ENCODE data around the gene FAM110D. TPM values are rescaled to one million over a fixed set of nuclear protein-coding genes. Genes with fewer than 3 reads are reported as not detected.

FAM110D gene
- total RNA-seq, 2 experiments from 2014 or later, result not detected

DNA sequence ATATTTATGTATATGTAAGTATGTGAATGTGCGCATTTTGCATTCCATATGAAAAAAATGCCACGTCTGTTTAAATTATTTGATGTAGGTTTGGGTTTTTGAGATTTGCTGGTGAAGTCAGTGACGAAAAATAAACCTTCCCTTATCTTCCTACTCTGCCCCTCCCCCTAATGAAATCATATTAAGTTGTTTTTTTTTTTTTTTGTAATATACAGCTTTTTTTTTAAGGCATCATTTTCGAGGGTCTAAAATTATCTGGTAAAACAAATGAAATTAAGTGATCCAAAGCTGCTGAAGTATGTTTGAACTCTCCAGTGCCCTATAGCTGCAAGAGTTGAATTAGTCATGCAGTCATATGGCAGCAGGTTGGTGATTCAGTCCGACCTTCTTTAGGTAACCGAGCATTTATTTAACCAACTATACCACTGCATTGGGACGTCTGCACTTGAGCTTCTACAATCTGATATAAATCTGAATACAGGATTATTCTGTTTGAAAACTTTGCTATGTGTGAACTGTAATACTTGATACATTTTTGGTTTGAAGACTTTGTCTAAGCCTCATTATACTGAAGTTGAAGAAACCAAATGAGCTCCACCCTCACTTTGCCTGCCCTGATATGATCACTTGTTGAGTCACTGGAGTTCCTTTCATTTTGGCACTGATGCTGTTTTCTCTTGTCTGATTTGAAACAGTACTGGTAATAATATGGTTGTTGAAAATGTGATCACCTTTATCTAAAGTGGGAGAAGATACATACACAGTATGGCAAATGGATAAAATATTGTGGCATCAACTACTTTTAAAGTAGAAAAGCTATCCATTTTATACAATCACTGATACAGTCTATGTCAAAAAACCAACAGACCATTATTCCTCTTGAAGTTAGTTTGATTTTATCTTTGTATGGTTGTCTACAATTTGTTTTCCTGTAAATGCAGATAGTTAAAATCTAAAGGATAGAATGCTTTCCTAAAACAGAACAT, 35.6 kb upstream of the FAM110D start:
- Mint-ChIP-seq H3K27me3 (ENCODE audit: low read depth) (no peaks in the 10 kb centered on the region), H3K9me3 (ENCODE audit: insufficient read depth) (no peaks in the 10 kb centered on the region), H3K4me3 (peak overlapping the region; percentile 1), H3K27ac (peak overlapping the region; percentile 63), H3K4me1 (ENCODE audit: low read depth) (peaks cover 77% of the 10 kb centered on the region), H3K36me3 (ENCODE audit: low read depth) (peaks cover 53% of the 10 kb centered on the region)
- DNase-seq (peak; percentile 34), ATAC-seq (no peak)
- ChIA-PET CTCF (interaction anchor here (1.0 to 17.1 kb wide), 10 partner anchors 9 to 228 kb away, joined by 3 to 317 read pairs (median 4); partner anchors contain the start of gene PDIK1L), POLR2A (interaction anchor here (0.7 to 8.0 kb wide), 3 partner anchors 12 to 22 kb away, joined by 3 to 93 read pairs (median 3); partner anchors contain the start of gene PDIK1L)

DNA sequence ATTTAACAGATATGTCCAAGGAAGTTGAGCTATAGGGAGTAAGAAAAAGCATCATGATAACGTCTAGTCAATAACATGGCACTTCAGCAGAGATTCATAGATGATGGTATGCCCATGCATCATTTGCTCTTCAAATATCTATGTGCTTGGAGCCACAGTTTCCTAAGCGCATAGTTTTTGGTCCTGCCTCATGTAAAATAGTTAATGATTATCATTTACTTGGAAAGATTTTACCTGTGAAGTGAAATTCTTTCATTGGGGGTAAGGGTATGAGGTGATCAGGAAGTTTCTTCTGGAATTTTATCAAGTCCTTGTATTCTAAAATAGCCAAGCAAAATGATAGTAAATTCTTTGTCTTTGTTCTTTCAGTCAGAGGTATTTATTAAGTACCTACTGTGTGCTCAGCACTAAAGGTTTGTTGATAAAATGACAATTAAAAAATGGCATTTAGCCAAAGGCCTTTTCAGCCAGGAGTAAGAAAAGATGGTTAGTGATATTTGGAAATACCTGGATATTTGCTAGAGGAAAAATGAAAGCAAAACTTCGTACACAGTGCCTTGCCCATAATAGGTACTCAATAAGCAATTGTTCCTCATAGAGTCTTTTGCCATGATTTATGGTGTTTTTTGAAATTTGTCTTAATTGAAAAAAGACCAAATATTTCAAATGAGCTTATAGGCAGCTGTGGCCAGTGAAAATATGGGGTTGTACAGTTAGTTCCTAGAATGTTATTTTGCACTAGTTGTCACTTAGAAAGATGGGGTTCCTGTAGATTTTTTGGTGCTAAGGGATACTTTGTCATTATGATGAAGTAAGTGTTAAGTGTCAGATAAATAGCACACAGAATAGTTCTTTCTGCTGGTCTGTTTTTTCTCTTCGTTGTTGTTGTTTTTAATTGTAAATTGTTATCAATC, 34.2 kb upstream of the FAM110D start:
- POLR2A ChIA-PET, result interaction anchor here (1.1 to 8.0 kb wide), 2 partner anchors 13 to 21 kb away, joined by 3 to 93 read pairs; partner anchors contain the start of gene PDIK1L
- peaks cover 43% of the 10 kb centered on the region for H3K36me3 Mint-ChIP-seq (ENCODE audit: low read depth)

DNA sequence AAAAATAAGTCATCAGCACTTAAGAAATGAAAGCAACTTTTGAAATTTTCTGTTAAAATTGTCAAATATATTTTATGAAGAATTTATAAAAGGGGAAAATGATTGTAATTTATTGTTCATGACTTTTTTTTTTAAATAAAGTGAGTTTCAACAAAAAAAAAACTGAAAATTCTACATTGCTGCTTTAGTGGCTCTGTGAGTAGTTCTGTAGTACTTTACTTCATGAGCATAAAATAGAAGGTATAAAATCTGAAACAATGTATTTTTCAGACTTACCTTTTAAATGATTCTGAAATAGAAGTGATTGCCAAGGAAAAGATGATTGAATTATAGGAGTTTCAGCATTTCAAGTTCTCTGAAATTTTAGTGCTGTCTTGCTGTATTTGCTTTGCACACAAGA, 33.5 kb upstream of the FAM110D start:
- ATAC-seq (no peak), DNase-seq (no peak)
- H3K4me3 Mint-ChIP-seq, result peak overlapping the region; percentile 76
- H3K27me3 Mint-ChIP-seq (ENCODE audit: low read depth), result no peaks in the 10 kb centered on the region
- H3K36me3 Mint-ChIP-seq (ENCODE audit: low read depth), result peaks cover 36% of the 10 kb centered on the region
- H3K27ac Mint-ChIP-seq, result peak overlapping the region; percentile 94
- ChIA-PET CTCF (interaction anchor here (0.8 to 17.1 kb wide), 8 partner anchors 12 to 233 kb away, joined by 3 to 317 read pairs (median 7); partner anchors contain the start of genes C1orf232, CEP85, PDIK1L and ZNF593), POLR2A (interaction anchor here (1.4 to 8.0 kb wide), 5 partner anchors 10 to 220 kb away, joined by 5 to 93 read pairs (median 12); partner anchors contain the start of genes PDIK1L and STMN1)
- H3K4me1 Mint-ChIP-seq (ENCODE audit: low read depth), result peaks cover 60% of the 10 kb centered on the region
- H3K9me3 Mint-ChIP-seq (ENCODE audit: insufficient read depth), result no peaks in the 10 kb centered on the region

More for the DNA sequence above, 34.2 kb upstream of the FAM110D start:
- no peak for DNase-seq
- Mint-ChIP-seq H3K9me3 (ENCODE audit: insufficient read depth) (no peaks in the 10 kb centered on the region), H3K27ac (peak overlapping the region; percentile 33), H3K4me1 (ENCODE audit: low read depth) (peaks cover 67% of the 10 kb centered on the region), H3K4me3 (peak overlapping the region; percentile 9), H3K27me3 (ENCODE audit: low read depth) (no peaks in the 10 kb centered on the region)
- ATAC-seq, result no peak
- CTCF ChIA-PET, result interaction anchor here (1.0 to 17.1 kb wide), 4 partner anchors 8 to 229 kb away, joined by 3 to 317 read pairs (median 39); partner anchors contain the start of gene PDIK1L

DNA sequence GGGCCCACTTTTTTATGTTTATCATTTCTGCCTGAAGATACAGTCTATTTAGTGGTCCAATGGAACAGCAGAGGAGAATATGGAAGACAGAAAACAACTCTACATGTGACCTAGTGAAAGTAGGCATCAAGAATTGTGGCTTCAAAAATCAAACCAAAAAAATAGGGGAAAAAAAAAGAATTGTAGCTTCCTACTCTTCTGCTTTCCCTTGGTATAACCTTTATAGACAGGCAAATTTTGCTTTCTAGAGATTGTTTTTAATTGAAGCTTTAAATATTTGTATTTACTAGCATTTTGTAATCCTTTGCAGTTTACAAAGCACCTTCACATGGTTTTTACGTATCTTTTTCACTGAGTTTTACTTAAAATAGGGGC, 32.9 kb upstream of the FAM110D start:
- peaks cover 35% of the 10 kb centered on the region for H3K36me3 Mint-ChIP-seq (ENCODE audit: low read depth)
- DNase-seq (no peak), ATAC-seq (no peak)
- H3K27me3 Mint-ChIP-seq (ENCODE audit: low read depth), result no peaks in the 10 kb centered on the region
- no peaks in the 10 kb centered on the region for H3K9me3 Mint-ChIP-seq (ENCODE audit: insufficient read depth)
- H3K4me3 Mint-ChIP-seq, result peak overlapping the region; percentile 76
- CTCF ChIA-PET, result interaction anchor here (0.8 to 17.1 kb wide), 11 partner anchors 13 to 233 kb away, joined by 3 to 317 read pairs (median 5); partner anchors contain the start of genes C1orf232, CEP85, PDIK1L and ZNF593
- peak overlapping the region; percentile 94 for H3K27ac Mint-ChIP-seq
- POLR2A ChIA-PET, result interaction anchor here (1.4 to 8.0 kb wide), 7 partner anchors 11 to 220 kb away, joined by 4 to 93 read pairs (median 12); partner anchors contain the start of genes PDIK1L and STMN1
- peaks cover 64% of the 10 kb centered on the region for H3K4me1 Mint-ChIP-seq (ENCODE audit: low read depth)

DNA sequence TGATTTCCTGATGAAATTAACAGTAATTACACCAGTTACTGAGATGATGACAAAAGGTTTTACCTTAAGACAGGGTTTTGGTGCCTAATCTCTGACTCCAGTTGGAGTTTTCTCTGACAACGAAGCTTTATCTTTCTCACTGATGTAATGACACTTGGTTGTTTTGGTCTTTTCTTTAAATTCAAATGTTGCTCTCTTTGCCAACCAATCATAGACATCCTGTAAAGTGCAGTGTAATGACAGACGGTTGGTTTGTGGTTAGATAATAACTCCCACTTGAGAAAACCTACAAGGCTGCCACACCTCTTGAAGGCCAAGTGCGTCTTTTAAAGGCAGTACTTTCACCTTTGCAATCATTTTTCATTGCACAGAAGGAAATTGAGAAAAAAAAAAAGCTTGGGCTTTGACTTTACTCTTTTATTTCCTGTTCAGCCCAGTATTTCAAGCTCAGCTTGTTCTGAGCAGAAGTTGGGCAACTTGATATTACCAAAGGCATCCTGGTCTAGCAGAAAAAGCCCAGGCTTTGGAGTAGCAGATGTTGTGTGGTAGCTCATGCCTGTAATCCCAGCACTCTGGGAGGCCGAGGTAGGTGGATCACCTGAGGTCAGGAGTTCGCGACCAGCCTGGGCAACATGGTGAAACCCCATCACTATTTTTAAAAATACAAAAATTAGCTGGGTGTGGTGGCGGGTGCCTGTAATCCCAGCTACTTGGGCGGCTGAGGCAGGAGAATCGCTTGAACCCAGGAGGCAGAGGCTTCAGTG, 32.4 kb upstream of the FAM110D start:
- POLR2A ChIA-PET, result interaction anchor here (0.6 to 8.0 kb wide), 11 partner anchors 11 to 252 kb away, joined by 3 to 93 read pairs (median 9); partner anchors contain the start of genes PDIK1L and STMN1
- peak; percentile 83 for DNase-seq
- Mint-ChIP-seq H3K27ac (peak overlapping the region; percentile 94), H3K9me3 (ENCODE audit: insufficient read depth) (no peaks in the 10 kb centered on the region), H3K27me3 (ENCODE audit: low read depth) (no peaks in the 10 kb centered on the region), H3K4me3 (peak overlapping the region; percentile 76), H3K36me3 (ENCODE audit: low read depth) (peaks cover 35% of the 10 kb centered on the region), H3K4me1 (ENCODE audit: low read depth) (peaks cover 66% of the 10 kb centered on the region)
- CTCF ChIA-PET, result interaction anchor here (0.7 to 17.1 kb wide), 16 partner anchors 13 to 232 kb away, joined by 3 to 317 read pairs (median 4); partner anchors contain the start of genes C1orf232, CEP85, PDIK1L and ZNF593
- ATAC-seq, result peak; percentile 98

DNA sequence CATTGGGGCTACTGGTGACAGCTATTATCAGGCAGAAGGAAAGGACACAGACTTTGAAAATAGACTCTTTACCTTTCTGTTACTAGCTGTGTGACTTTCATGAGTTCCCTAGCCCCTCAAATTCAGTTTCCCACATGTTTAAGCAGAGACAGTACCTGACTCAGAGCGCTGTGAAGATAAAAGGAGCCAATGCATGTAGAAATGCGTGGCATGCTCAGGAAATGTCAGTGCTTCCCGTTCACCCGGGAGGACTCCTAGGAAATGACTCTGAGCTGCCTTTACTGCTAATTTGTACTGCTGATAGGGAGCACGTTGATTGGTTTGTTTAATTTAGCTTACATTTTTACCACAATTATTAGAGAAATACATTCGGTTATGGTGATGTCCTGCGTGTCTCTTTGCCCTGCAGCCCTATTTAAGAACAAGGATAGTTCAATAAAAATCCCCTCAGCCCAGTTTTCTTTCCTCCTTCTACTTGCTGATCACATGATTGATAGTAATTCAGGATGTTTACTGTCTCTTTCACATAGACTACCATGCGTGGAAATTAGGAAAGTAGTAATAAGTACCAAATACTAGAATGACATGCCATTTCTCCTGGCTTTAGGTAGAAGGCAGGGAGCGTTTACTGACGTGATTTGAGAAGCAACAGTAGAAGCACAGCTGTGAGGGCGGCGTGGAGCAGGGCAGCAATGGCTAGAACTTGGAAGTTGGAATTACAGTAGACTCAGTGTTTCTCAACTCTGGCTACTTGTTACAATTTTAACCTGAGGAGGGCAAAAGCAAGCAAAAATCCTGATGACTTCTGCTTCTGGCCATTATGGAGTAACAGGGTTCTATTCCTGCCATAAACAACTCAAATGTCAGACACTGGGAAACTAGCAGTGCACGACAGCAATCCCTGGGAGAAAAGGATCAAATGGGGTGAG, 31.4 kb upstream of the FAM110D start:
- peak overlapping the region; percentile 94 for H3K27ac Mint-ChIP-seq
- H3K9me3 Mint-ChIP-seq (ENCODE audit: insufficient read depth), result no peaks in the 10 kb centered on the region
- DNase-seq (peak; percentile 31), ATAC-seq (no peak)
- H3K36me3 Mint-ChIP-seq (ENCODE audit: low read depth), result peaks cover 25% of the 10 kb centered on the region
- peak overlapping the region; percentile 76 for H3K4me3 Mint-ChIP-seq
- H3K27me3 Mint-ChIP-seq (ENCODE audit: low read depth), result no peaks in the 10 kb centered on the region
- ChIA-PET POLR2A (interaction anchor here (0.6 to 8.0 kb wide), 10 partner anchors 12 to 678 kb away, joined by 3 to 93 read pairs (median 7); partner anchors contain the start of genes PAFAH2, PDIK1L and STMN1), CTCF (interaction anchor here (0.7 to 17.1 kb wide), 14 partner anchors 14 to 232 kb away, joined by 3 to 317 read pairs (median 4); partner anchors contain the start of genes C1orf232, CEP85, PDIK1L and ZNF593)
- H3K4me1 Mint-ChIP-seq (ENCODE audit: low read depth), result peaks cover 62% of the 10 kb centered on the region

DNA sequence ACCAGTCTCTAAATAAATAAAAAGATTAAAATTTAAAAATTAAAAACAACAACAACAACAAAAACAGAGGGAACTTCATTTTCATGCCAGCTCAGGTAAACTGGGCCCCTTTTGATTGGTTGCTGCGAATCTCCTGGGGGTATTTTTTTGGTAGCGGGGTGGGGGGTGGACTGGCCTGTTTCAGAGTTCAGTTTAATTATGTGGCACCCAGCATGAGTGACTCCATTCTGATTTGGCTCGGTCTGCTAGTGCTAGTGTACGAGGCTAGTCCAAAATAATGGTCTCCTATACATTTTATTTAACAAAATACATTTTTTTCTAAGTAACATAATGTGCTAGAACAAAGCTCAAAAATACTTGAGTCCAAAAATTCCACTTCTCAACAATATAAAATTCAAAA, 29.1 kb upstream of the FAM110D start:
- ChIA-PET POLR2A (interaction anchor here (2.1 kb wide), 1 partner anchor 9 kb away, joined by 7 read pairs; no protein-coding TSS in a partner anchor), CTCF (interaction anchor here (1.2 to 17.1 kb wide), 6 partner anchors 10 to 104 kb away, joined by 3 to 317 read pairs (median 6); partner anchors contain the start of genes CEP85 and ZNF593)
- ATAC-seq, result no peak
- peaks cover 45% of the 10 kb centered on the region for H3K4me1 Mint-ChIP-seq (ENCODE audit: low read depth)
- no peaks in the 10 kb centered on the region for H3K27me3 Mint-ChIP-seq (ENCODE audit: low read depth)
- no peak for DNase-seq
- peaks cover 3% of the 10 kb centered on the region for H3K9me3 Mint-ChIP-seq (ENCODE audit: insufficient read depth)
- H3K27ac Mint-ChIP-seq, result no peak overlapping the region
- H3K4me3 Mint-ChIP-seq, result no peak overlapping the region
- peaks cover 9% of the 10 kb centered on the region for H3K36me3 Mint-ChIP-seq (ENCODE audit: low read depth)

DNA sequence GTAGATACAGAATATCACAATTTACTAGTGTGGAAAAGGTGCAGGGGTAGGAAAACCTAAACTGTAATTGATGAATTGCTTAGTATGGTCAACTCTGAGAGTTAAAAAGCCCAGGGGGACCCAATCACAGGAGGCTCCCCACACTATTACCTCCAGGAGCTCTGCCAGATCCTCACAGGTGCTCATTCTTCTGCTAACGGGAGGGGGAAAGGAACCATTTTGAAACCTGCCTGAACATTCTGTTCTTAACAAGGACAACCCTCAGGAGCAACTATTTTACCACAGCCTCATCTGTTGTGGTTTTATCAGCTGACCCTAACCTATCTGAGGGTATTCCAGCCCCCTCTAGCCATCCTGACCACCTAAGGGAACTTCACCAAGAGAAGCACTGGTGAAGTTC, 28.2 kb upstream of the FAM110D start:
- peaks cover 3% of the 10 kb centered on the region for H3K9me3 Mint-ChIP-seq (ENCODE audit: insufficient read depth)
- CTCF ChIA-PET, result interaction anchor here (0.6 to 17.1 kb wide), 4 partner anchors 11 to 174 kb away, joined by 3 to 317 read pairs (median 3); partner anchors contain the start of gene CEP85
- DNase-seq, result no peak
- no peak overlapping the region for H3K27ac Mint-ChIP-seq
- no peaks in the 10 kb centered on the region for H3K27me3 Mint-ChIP-seq (ENCODE audit: low read depth)
- POLR2A ChIA-PET, result interaction anchor here (2.1 kb wide), 1 partner anchor 8 kb away, joined by 7 read pairs; no protein-coding TSS in a partner anchor
- ATAC-seq, result no peak
- peaks cover 5% of the 10 kb centered on the region for H3K36me3 Mint-ChIP-seq (ENCODE audit: low read depth)
- no peak overlapping the region for H3K4me3 Mint-ChIP-seq
- peaks cover 37% of the 10 kb centered on the region for H3K4me1 Mint-ChIP-seq (ENCODE audit: low read depth)

DNA sequence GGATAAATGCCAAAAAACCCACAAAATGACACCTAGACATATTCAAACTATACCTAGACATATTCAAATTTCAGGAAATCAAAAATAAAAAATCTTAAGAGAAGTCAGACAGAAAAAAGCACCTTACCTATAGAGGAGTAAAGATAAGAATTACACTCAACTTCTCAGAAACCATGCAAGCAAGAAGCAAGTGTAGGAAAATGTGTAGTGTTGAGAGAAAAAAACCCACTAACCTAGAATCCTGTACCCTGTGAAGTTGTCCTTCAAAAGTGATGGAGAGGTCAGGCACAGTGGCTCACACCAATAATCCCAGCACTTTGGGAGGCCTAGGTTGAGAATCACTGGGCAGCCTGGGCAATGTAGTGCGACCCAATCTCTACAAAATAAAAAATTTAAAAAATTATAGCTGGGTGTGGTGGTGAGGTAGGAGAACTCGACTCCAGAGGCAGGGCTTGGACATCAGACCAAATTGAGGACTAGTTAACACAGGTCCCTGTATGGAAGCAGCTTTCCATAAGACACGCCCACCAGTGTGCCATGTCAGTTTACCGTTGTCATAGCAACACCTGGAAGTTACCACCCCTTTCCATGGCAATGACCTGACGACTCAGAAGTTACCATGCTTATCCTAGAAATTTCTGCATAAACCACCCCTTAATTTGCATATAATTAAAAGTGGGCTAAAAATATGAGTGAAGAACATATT, 26.6 kb upstream of the FAM110D start:
- no peak overlapping the region for H3K27ac Mint-ChIP-seq
- CTCF ChIA-PET, result interaction anchor here (2.1 to 17.1 kb wide), 2 partner anchors 9 to 10 kb away, joined by 9 to 317 read pairs; no protein-coding TSS in a partner anchor
- no peaks in the 10 kb centered on the region for H3K27me3 Mint-ChIP-seq (ENCODE audit: low read depth)
- H3K9me3 Mint-ChIP-seq (ENCODE audit: insufficient read depth), result peaks cover 3% of the 10 kb centered on the region
- H3K4me3 Mint-ChIP-seq, result no peak overlapping the region
- DNase-seq (no peak), ATAC-seq (peak; percentile 27)
- POLR2A ChIA-PET, result no interaction called here
- H3K36me3 Mint-ChIP-seq (ENCODE audit: low read depth), result peaks cover 3% of the 10 kb centered on the region
- peaks cover 24% of the 10 kb centered on the region for H3K4me1 Mint-ChIP-seq (ENCODE audit: low read depth)

Data from activated CD8-positive, alpha-beta T cell treated with anti-CD3 and anti-CD28 coated beads, Interleukin-2, amount 10 ng/mL, durations not matched to agents 7 days and 5 days (primary cell).